Activated T-helper 1 cell treated with anti-CD3 and anti-CD28 coated beads, Interleukin-12 subunit alpha, Interleukin-12 subunit beta, Interleukin-2, Interleukin-4 antibody, amounts not matched to agents 30 ng/mL and 10 ng/mL and 1 ng/mL, durations not matched to agents 14 hours and 24 hours and 36 hours (primary cell): Measurements from ENCODE around the gene DAB2IP. TPM values are rescaled to one million over a fixed set of nuclear protein-coding genes. Genes with fewer than 3 reads are reported as not detected.

Experiments used
- DNase-seq: peaks from one replicate; pipeline ENCODE4 v3.0.0; 2021; ENCODE audit warnings: low spot score
- H3K27ac Mint-ChIP-seq: one replicate; pipeline ENCODE4 v1.8.0; 2021; ENCODE audit warnings: mild to moderate bottlenecking, mixed read lengths
- H3K27me3 Mint-ChIP-seq: one replicate; pipeline ENCODE4 v1.8.0; 2022; ENCODE audit warnings: mild to moderate bottlenecking, moderate library complexity, mixed read lengths; ENCODE audit not compliant: insufficient read depth
- H3K36me3 Mint-ChIP-seq: one replicate; pipeline ENCODE4 v1.8.0; 2021; ENCODE audit warnings: low read depth, mixed read lengths
- H3K4me1 Mint-ChIP-seq: one replicate; pipeline ENCODE4 v1.8.0; 2021; ENCODE audit warnings: low read depth, mixed read lengths
- H3K4me3 Mint-ChIP-seq: one replicate; pipeline ENCODE4 v1.8.0; 2021; ENCODE audit warnings: mild to moderate bottlenecking, moderate library complexity, mixed read lengths
- H3K9me3 Mint-ChIP-seq: one replicate; pipeline ENCODE4 v1.8.0; 2021; ENCODE audit warnings: mixed read lengths
- intact Hi-C: fragments of 100-400 bp; cut with micrococcal nuclease; formaldehyde crosslinking; loops from one replicate; pipeline ENCODE4 v1.15.1; 2024
- total RNA-seq: library from RNA; stranded (reverse); gene quantifications from 2 replicates; pipeline ENCODE4 v1.2.3, GENCODE V29; 2022

Gene DAB2IP
- total RNA-seq, 1 donor from 2014 or later: not detected

GRCh38 chr9:121714075-121714705 lies 62.8 kb downstream of the DAB2IP start:
- intact Hi-C loops: no loop called here
- no peak overlapping the region for H3K4me3 Mint-ChIP-seq
- no peak overlapping the region for H3K27ac Mint-ChIP-seq
- no peaks in the 10 kb centered on the region for H3K36me3 Mint-ChIP-seq
- no peaks in the 10 kb centered on the region for H3K9me3 Mint-ChIP-seq
- no peaks in the 10 kb centered on the region for H3K4me1 Mint-ChIP-seq
- no peaks in the 10 kb centered on the region for H3K27me3 Mint-ChIP-seq
- DNase-seq: no peak

DNA sequence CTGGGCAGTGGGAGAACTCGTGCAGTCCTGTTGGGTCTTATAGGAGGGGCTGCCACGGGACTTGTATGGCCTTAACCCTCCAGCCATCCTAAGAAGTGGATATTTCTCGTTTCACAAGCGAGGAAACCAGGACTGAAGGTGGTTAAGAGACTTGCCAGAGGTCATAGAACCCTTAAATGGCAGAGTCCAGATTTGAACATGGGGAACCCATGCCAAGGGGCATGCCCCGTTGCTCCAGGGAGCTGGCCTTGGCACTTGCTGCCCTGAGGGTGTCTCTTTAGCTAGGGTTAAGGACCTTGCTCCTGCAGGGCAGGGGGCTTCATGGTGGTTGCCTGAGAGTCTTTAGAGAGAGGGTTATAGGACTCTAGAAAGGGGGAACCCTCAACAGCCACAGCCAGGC lies 63.4 kb downstream of the DAB2IP start:
- intact Hi-C loops: no loop called here
- Mint-ChIP-seq H3K4me3 (no peak overlapping the region), H3K9me3 (no peaks in the 10 kb centered on the region), H3K27me3 (no peaks in the 10 kb centered on the region), H3K4me1 (no peaks in the 10 kb centered on the region), H3K27ac (no peak overlapping the region), H3K36me3 (no peaks in the 10 kb centered on the region)
- no peak for DNase-seq

DNA sequence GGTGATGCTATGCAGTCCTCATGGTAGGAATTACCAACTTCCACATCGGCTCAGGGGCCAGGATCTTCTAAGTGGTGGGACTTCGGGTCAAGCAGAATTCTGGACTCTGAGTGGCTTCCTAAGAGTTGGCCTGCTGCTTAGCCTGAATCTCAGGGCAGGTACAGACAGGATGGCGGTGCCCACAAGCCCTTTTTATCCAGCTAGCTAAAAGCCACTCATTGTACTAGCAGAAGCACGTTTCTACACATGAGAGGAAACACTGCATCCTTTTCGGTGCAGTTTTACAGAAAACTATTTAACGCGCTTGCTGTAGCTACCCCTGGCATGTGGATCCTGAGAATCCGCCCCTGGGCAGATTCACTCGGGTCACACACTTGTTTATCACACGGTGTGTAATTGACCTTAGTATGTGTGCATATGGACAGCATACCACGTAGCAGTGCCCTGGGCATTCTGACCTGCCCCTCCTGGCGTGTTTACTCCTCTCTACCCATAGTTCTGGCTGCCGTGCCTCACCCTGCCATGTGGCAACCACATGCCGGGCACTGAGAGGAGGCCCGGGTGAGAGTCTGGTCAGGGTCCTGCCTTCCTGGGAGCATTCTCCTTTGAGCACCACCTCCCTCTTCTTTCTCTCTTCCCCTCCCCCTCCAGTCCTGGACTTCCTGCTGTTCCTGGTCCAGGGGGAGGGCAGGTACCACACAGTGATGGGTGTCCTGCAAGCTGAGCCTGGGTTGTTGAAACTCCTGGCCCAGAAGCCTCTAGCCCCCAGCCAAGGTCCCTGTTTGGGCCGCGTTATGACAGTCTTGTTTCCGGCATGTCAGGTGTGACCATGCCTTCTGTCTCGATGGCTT lies 65.9 kb downstream of the DAB2IP start:
- no peak overlapping the region for H3K4me3 Mint-ChIP-seq
- DNase-seq: no peak

GRCh38 chr9:121718084-121718483 lies 66.7 kb downstream of the DAB2IP start:
- Mint-ChIP-seq H3K27me3 (no peaks in the 10 kb centered on the region), H3K4me3 (no peak overlapping the region), H3K9me3 (no peaks in the 10 kb centered on the region), H3K27ac (no peak overlapping the region), H3K4me1 (no peaks in the 10 kb centered on the region), H3K36me3 (no peaks in the 10 kb centered on the region)
- intact Hi-C loops: no loop called here
- DNase-seq: no peak

More for the DNA sequence above, 65.9 kb downstream of the DAB2IP start:
- H3K36me3 Mint-ChIP-seq: no peaks in the 10 kb centered on the region
- no peaks in the 10 kb centered on the region for H3K27me3 Mint-ChIP-seq
- no peaks in the 10 kb centered on the region for H3K4me1 Mint-ChIP-seq
- no peaks in the 10 kb centered on the region for H3K9me3 Mint-ChIP-seq
- H3K27ac Mint-ChIP-seq: no peak overlapping the region
- intact Hi-C loops: no loop called here

- Mint-ChIP-seq H3K27ac (no peak overlapping the region), H3K36me3 (no peaks in the 10 kb centered on the region), H3K9me3 (no peaks in the 10 kb centered on the region), H3K27me3 (no peaks in the 10 kb centered on the region), H3K4me3 (no peak overlapping the region), H3K4me1 (no peaks in the 10 kb centered on the region)
- no peak for DNase-seq
- intact Hi-C loops: no loop called here
Measured at GRCh38 chr9:121718501-121718900, 67.1 kb downstream of the DAB2IP start.

DNA sequence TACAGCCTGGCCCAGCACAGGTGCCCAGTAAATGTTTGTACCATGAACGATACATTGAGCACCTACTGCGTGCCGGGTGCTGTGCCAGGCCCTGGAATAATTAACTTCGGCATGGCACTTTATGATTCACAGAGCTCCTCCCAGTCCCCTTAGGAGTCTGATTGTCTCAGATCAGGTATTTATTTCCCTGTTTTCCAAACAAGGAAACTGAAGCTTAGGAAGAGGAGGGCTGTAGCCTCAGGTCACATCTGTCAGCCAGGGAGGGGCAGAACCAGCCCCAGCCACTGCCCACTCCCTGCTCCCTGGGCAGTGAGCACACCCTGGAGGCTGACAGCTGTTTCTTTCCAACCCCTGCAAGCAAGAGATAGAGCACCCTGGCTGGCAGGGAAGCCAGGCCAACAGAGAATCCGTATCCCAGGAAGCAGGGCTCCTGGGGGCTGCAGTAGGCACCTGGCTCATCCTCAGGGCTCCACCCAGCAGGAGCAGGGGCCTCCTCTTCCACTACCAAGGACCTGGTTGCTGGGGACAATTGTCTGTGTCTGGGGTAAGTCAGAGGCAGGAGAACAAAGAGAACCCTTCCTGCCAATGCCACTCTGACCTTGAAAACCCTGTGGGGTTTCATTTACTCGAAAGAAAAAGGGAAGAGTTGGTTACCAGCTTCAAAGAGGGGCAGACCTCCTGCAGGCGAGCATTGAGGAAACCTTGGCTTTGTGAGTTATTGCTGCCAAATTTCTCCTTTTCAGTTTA lies 69.0 kb downstream of the DAB2IP start:
- no peak overlapping the region for H3K27ac Mint-ChIP-seq
- H3K4me3 Mint-ChIP-seq: no peak overlapping the region
- no peaks in the 10 kb centered on the region for H3K36me3 Mint-ChIP-seq
- no peaks in the 10 kb centered on the region for H3K4me1 Mint-ChIP-seq
- no peaks in the 10 kb centered on the region for H3K9me3 Mint-ChIP-seq
- DNase-seq: no peak
- H3K27me3 Mint-ChIP-seq: peaks cover under 1% of the 10 kb centered on the region
- intact Hi-C loops: no loop called here

- Mint-ChIP-seq H3K36me3 (no peaks in the 10 kb centered on the region), H3K4me3 (no peak overlapping the region), H3K9me3 (no peaks in the 10 kb centered on the region), H3K27me3 (peaks cover 6% of the 10 kb centered on the region), H3K27ac (no peak overlapping the region), H3K4me1 (no peaks in the 10 kb centered on the region)
- DNase-seq: no peak
- intact Hi-C loops: no loop called here
Measured at GRCh38 chr9:121721058-121721350, 69.6 kb downstream of the DAB2IP start.

GRCh38 chr9:121721770-121722169 lies 70.3 kb downstream of the DAB2IP start:
- Mint-ChIP-seq H3K27me3 (peaks cover 10% of the 10 kb centered on the region), H3K9me3 (no peaks in the 10 kb centered on the region)

GRCh38 chr9:121725008-121725775 lies 73.8 kb downstream of the DAB2IP start:
- intact Hi-C loops: no loop called here
- Mint-ChIP-seq H3K9me3 (no peaks in the 10 kb centered on the region), H3K4me1 (no peaks in the 10 kb centered on the region), H3K36me3 (no peaks in the 10 kb centered on the region), H3K4me3 (no peak overlapping the region), H3K27ac (no peak overlapping the region), H3K27me3 (peaks cover 10% of the 10 kb centered on the region)
- DNase-seq: no peak

More at GRCh38 chr9:121721770-121722169, 70.3 kb downstream of the DAB2IP start:
- H3K27ac Mint-ChIP-seq: no peak overlapping the region
- no peaks in the 10 kb centered on the region for H3K4me1 Mint-ChIP-seq
- no peak for DNase-seq
- intact Hi-C loops: no loop called here
- H3K4me3 Mint-ChIP-seq: no peak overlapping the region
- no peaks in the 10 kb centered on the region for H3K36me3 Mint-ChIP-seq

DNA sequence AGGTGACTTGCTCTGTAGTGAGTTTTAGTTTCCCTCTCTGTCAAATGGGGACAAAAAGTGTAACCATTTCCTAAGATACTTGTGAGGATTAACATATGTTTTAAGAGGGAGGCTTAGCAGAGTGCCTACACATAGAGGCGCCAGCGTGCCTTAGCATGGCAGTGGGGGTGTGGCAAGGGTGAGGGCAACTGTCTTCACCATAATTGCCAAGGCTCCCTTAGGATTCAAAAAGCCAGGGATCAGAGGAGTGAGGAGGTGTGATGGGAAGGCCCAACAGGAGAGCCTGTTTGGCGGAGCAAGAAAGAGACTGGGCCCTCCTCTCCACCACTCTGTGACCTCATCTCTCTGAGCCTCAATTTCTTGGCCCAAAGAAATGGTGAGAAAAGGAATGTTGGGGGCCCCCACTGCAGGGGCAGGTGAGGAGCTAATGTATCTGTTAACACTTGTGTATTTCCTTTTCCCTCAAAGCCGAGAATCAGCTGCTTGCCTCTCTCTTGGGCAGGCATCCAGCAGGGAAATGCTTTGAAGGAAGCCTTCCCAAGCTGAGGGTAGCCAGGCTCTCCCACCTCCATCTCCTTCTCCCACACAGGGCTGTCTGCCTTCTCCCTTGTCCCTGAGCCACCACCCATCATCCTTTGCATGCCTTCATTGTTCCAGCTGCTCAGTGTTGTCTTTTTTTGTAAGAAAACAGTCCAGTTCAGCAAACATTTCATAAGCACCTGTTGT lies 76.0 kb downstream of the DAB2IP start:
- no peak overlapping the region for H3K4me3 Mint-ChIP-seq
- peaks cover 10% of the 10 kb centered on the region for H3K27me3 Mint-ChIP-seq
- no peaks in the 10 kb centered on the region for H3K4me1 Mint-ChIP-seq
- no peaks in the 10 kb centered on the region for H3K9me3 Mint-ChIP-seq
- no peak for DNase-seq
- no peak overlapping the region for H3K27ac Mint-ChIP-seq
- intact Hi-C loops: no loop called here
- no peaks in the 10 kb centered on the region for H3K36me3 Mint-ChIP-seq

DNA sequence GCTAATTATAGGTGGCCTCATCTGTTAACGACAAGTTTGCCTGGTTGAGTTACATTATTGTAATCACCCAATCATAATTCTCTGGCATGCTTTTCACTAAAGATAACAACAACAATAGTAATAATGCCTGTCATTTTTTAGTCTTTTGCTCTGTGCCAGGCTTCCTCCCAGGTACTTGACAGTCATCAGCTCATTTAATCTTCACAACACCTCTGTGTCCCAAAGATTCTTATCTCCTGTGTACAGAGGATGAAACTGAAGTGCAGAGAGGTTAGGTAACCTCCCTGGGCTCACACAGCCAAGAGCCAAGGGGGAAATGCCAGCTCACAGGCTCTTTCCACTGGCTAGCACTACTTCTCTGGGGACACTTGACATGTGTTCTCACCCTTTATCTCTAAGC lies 77.5 kb downstream of the DAB2IP start:
- no peak overlapping the region for H3K4me3 Mint-ChIP-seq
- no peak overlapping the region for H3K27ac Mint-ChIP-seq
- H3K4me1 Mint-ChIP-seq: no peaks in the 10 kb centered on the region
- no peak for DNase-seq
- no peaks in the 10 kb centered on the region for H3K36me3 Mint-ChIP-seq
- intact Hi-C loops: no loop called here
- H3K9me3 Mint-ChIP-seq: no peaks in the 10 kb centered on the region
- H3K27me3 Mint-ChIP-seq: peaks cover 10% of the 10 kb centered on the region
